M059J (cell line): Measurements from ENCODE around the gene TOM1L2. TPM values are rescaled to one million over a fixed set of nuclear protein-coding genes. Genes with fewer than 3 reads are reported as not detected.
A peak's percentile ranks its signal among the peaks of the same experiment; 100 is the strongest.

Experiments used
- DNase-seq: peaks from one replicate; pipeline ENCODE4 v3.0.0-alpha.2; 2012; ENCODE audit warnings: low read depth
- total RNA-seq: library from RNA; depleted of rRNA; stranded (reverse); fragments of >200 nt; shearing (Covaris generic); gene quantifications from 2 replicates; pipeline ENCODE4 v1.2.3, GENCODE V29; 2014

The TOM1L2 gene
- total RNA-seq, 1 experiment from 2014 or later: 38.3 TPM

DNA sequence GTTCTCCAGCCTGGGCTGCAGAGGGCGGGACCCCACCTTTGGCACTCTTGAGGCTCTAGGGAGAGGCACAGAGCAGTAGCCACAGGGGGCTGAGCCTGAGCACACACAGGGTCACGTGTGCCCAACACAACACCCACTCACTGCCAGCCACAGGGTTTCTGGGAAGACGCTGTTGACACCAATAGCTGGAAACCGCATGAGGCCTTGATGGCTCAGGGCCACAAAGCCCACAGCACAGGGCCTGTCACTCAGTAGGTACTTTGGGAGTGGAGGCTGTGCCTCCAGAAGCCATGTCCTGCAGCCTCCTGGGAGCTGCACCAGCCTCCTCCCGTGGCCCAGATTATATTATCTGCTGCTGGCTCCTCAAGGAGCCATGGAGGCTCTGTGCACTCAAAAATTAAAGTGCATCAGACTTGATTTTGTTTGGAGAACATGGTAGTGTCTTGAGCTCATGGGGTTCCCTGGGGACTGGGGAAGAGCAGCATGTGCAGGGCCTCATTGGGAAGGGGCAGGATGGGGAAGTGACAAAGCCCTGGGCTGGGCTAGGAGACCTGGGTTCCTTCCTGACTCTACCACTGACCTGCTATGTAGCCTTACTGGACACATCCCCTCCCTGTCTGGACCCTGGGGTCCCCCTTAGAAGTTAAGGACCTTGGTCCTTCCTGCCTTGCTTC is 122.9 kb downstream of the TOM1L2 start:
- peak; percentile 45 for DNase-seq

DNA sequence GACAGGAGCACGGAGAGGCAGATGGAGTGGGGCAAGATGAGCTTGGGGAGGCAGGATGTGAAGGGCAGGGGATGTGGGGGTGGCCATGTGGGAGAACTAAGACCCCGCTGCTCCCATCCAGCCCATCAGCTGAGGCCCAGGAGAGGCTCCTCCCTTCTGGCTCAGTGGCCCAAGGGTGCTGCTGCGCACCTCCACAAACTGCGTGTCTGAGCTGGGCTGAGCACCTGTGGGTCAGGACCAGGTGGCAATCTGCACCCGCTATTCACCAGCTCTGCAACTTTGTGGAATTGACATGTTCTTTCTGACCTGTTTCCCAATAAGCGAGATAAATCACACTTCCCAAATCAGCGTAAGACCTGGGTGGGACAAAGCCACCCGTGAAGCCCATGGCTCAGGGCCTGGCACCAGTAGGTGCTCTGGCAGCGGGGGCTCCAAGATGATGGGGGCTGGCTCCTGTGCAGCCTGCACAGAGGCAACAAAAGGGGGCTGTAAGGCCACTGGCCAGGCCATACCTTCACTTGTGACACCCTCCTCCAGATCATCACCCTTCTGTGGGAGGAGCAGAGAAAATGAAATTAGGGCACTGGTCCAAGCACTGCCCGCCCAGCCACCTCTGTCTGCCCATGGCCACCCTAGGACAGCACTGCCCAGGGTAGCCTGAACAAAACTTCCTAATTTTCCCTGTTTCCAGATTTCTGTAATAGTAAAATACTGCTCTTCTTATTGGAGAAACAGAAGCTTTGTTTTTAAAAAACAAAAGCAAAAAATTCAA is 123.7 kb downstream of the TOM1L2 start:
- no peak for DNase-seq

DNA sequence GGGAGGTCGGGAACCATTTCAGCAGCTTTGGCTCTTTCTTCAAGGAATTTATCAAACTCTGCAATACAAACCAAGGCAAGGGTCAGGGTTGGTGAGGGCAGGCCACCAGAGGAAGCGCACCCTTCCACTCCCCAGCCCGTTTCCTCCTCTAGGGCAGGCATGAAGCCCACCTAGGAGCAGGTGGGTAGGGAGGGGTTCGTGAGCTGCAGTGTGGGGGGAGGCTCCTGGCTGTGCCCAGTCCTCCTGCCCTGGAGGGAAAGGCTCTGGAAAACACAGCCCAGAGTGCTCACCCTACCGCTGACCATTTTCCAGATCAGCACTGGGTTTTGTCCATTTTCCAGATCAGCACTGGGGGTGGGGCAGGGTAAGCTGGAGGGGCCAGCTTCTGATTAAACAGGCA is 124.5 kb downstream of the TOM1L2 start:
- DNase-seq: no peak

DNA sequence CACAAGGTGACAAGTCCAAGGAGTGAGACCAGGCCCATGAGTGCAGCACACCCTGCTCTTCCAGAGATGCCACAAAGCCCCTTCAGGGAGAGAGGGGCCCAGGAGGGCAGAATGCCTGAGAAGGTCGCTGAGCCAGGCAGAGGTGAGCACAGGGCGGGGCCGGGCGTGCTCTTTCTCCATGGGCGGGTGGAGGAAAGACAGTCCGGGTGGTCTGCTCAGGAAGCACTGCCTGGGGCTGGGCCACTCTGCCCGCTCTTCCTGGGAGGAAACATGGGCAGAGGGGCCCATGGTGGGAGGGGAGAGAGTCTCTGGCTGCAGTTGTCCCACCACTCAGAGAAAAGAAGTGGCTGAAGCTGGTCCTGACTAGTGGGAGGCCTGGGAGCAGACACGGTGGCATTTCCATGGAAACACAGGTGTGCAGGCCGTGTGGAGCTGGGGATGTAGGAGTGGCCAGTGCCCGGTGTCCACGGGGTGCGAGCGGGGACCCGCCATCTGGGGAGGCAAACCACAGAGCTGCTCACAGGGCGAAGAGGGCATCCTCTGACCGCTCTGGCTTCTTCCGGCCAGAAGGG is 125.0 kb downstream of the TOM1L2 start:
- DNase-seq: no peak

- no peak for DNase-seq
These were observed 125.6 kb downstream of the TOM1L2 start for GRCh38 chr17:17846645-17847044.

DNA sequence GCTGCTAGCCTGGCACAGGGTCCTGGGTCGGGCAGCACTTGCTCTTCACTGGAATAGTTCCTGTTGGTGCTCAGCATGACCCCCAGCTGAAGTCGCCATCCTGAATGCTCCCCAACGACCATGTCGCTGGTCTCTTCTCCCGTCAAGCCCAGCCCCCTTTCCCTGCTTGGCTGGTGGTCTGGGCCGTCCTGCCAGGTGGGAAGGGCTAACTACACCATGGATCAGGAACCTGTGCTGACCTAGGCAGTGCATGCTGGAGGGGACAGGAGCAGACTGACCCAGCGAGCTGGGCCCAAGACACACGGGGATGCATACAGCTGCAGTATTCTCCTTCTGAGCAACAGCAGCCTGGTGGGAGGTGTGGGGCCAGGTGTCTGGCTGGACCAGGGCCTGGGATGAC is 126.2 kb downstream of the TOM1L2 start:
- DNase-seq: no peak

DNA sequence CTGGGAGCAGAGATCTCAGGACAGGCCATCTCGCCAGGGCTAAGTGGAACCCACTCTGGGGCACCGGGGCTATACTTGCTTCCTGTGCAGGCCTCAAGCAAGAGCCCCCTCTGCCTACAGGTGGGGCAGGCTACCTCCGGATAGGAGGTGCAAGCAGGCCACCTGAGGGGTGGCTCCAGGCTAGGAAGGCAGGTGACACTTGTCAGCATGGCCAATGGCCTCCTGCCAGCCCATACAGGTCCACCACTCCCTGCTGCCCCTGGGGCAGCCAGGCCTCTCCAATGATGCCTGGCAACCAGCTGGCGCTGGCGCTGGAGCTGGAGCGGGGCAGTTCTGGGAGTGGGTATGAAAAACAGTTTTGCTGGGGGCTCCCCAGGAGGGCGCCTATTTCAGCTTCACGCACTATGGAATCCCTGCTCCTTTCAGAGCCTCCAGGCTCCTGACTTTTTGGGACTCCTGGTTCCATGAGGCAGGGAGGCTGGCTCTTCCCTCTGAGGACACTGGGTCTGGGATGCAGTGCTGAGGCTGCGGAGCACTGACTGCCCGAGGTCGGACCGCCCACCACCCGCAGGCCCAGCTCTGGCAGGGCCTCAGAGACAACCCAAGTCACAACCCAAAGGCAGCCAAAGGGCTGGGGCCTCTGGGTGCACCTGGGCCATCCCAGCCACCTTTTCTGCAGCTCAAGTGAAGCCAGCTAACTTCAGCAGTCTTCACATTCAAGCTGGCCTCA is 127.0 kb downstream of the TOM1L2 start:
- DNase-seq: no peak

DNA sequence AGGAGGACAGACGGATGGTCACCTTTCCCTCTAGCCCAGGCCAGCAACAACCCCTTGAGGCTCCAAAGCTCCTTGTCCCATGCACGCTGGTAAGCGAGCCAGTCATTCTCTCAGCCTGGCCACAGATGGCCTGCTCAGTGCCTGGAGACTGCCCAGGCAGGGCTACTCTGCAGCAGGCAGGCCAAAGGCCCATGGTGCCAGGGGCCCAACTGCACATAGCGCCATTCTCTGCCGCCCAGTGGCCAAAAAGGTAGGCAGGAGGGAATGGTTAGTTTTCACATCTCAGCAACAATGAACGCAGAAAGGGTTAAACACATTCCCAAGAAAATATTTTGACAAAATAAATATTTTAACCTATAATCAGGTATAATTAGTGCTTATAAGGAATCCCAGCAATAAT is 127.7 kb downstream of the TOM1L2 start:
- no peak for DNase-seq

- DNase-seq: no peak
These were observed 128.1 kb downstream of the TOM1L2 start for GRCh38 chr17:17844079-17844478.

- no peak for DNase-seq
These were observed 129.1 kb downstream of the TOM1L2 start for GRCh38 chr17:17843096-17843495.

GRCh38 chr17:17842111-17842876 is 129.9 kb downstream of the TOM1L2 start:
- DNase-seq: no peak

- DNase-seq: peak; percentile 66
These were observed 130.6 kb downstream of the TOM1L2 start for GRCh38 chr17:17841601-17842025.

DNA sequence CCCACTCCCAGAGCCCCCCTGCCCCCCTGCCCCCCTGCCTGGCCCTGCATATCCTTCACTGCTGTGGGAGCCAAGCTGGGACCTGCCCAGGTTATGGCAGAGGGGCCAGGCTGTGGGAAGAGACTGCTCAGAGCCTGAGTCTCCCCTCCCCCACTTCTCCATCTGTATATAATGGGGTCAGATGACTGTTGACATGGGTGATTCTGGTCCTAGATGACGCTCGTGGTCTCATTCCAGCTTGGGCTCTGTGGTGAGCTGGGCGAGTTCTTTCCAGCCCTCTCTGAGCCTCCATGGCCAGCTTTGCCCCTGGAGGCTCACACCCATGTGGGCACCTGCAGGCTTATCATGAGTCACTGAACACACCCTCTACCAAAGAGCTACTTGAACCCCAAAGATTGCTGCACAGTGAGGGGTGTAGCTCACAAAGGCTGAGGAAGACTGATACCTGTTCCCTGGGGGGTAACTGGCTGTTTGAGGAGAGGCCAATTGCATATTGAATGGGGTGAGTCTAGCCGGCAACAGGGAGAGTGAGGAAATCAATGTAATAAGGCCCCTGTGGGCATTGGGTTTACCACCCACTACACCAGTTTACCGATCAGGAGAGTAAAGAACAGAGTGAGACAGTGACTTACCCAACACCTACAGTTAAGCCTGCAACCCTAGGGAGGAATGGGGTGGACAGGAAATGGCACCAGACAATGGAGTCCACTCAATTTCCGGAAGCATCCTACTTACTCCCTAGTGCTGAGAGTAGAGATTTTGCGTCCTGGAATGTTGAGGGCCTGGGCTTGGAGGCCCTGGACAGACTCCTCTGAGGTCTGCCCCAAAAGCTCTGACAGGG is 131.2 kb downstream of the TOM1L2 start:
- DNase-seq: peak; percentile 64

GRCh38 chr17:17839791-17840707 is 132.2 kb downstream of the TOM1L2 start:
- peak; percentile 97 for DNase-seq

DNA sequence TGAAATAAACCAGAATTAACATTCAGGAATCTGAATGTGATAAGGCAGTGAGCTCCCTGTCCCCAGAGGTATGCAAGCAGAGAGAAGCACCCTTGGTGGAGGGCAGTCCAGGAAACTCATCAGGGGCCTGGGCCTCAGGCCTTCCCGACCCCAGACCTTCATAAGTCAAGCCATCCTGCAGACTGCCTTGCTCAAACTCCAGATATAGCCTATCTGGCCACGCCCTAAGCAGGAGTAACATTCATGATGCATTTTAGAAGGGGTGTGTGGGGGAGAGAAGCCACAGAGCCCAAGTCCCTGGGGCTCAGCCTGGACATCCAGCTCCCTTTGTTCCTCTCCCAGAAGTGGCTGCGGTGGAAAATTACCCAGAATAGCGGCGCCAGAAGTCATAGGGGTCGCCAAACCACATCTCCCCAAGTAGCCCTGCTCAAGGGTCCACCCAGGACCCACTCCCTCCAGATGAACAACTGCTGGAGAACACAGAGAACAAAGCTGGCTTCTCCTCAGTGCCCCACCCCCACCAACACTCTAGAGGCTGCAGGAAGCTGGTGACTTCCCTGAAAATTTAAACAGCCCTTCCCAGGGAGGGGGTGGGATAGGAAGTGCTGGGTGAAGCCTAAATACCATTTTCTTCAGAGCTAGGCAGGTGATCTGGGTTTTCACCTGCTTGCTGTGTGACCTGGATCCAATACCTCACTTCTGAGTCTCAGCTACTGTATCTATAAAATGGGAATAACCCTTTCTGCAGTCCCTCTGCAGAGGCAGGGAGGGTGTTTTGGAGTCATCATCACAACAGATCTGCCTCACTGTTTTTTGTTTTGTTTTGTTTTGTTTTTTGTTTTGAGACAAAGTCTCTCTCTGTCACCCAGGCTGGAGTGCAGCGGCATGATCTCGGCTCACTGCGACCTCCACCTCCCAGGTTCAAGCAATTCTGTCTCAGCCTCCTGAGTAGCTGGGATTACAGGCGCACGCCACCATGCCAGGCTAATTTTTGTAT is 133.9 kb downstream of the TOM1L2 start:
- peak; percentile 92 for DNase-seq

GRCh38 chr17:17837380-17837821 is 134.8 kb downstream of the TOM1L2 start:
- DNase-seq: peak; percentile 81

- peak; percentile 48 for DNase-seq
These were observed 135.3 kb downstream of the TOM1L2 start, which contains the start of gene SREBF1 for GRCh38 chr17:17836818-17837379. Gene SREBF1 (minus strand): TSS chr17:17836986. CDS start chr17:17836817, 169 bp downstream.
